IPS-20b (cell line): ENCODE measurements around the gene C2orf42.
"Not testable (repeated sequence)": the region's sequence is repeated elsewhere in the genome, so short reads cannot be mapped to it uniquely, and the experiment has no call there.

Experiments
- H3K27ac ChIP-seq: one replicate; pipeline ENCODE4 v1.5.1; 2013; ENCODE audit warnings: low read length
- H3K27me3 ChIP-seq: 2 replicates; pipeline ENCODE4 v1.6.1; 2013; ENCODE audit warnings: mild to moderate bottlenecking, low read length, inconsistent platforms; ENCODE audit not compliant: insufficient read depth
- H3K36me3 ChIP-seq: 2 replicates; pipeline ENCODE4 v1.6.1; 2013; ENCODE audit warnings: low read depth, mild to moderate bottlenecking, inconsistent platforms, low read length, moderate library complexity; ENCODE audit not compliant: insufficient read depth
- H3K4me1 ChIP-seq: 2 replicates; pipeline ENCODE4 v1.6.1; 2013; ENCODE audit warnings: mild to moderate bottlenecking, control low read depth, inconsistent platforms, low read length, moderate library complexity; ENCODE audit not compliant: insufficient read depth
- H3K4me3 ChIP-seq: 2 replicates; pipeline ENCODE4 v1.5.1; 2013; ENCODE audit warnings: mild to moderate bottlenecking, low read length, inconsistent platforms
- H3K9ac ChIP-seq: 2 replicates; pipeline ENCODE4 v1.6.1; 2013; ENCODE audit warnings: low read depth, mild to moderate bottlenecking, inconsistent platforms, low read length, moderate library complexity
- H3K9me3 ChIP-seq: 2 replicates; pipeline ENCODE4 v1.6.1; 2013; ENCODE audit warnings: mild to moderate bottlenecking, low read depth, low read length, inconsistent platforms; ENCODE audit not compliant: insufficient read depth

Gene C2orf42

DNA sequence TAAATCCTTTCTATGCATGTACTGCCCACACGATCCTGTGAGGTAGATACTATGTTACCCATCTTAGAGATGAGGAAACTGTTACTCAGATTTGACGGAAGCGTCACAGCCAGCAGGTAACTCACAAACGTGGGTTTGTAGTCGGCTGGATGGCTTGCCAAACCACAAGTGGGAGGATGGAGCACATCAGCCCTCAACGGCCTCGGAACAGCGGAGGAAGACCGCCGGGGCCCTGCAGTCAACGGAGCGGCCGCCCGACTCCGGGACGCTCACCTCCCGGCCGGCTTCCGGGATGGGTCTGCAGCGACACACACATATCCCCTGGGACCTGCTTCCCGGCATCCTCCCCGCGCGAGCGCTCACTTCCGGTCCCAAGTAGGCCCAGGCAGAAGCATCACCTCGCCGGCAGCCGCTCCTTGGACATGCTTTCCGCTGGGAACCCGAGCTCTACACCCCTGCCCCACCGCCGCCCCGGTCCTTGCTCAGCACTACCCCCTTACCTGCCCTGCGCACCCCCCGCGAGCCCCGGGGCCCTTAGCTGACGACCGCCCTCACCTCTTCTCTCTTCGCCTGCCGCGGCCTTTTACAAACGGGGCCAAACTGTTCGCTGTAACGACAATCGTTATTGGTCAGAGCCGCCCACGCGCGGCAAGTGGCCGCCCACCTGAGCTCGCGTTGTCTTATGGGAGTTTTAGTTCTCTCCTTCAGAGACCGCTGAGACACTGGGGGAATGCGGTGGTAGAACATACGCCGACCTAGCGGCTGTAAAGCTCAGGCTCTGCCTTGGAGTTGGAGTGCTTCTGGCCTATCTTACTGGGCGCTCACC, at the start of gene C2orf42:
C2orf42 (minus strand) TSS at position 602 of the 826 bp plus-strand sequence. CDS start 9,034 bp downstream, outside the sequence.
- H3K9ac ChIP-seq, result peak within 1 kb of the TSS; percentile 98
- H3K36me3 ChIP-seq, result no peaks in the 10 kb centered on the region
- no peaks in the 10 kb centered on the region for H3K9me3 ChIP-seq
- H3K4me3 ChIP-seq, result peak within 1 kb of the TSS; percentile 100
- H3K27me3 ChIP-seq, result no peaks in the 10 kb centered on the region
- H3K4me1 ChIP-seq, result no peaks in the 10 kb centered on the region; the same call in 1 of the 2 replicates
- H3K27ac ChIP-seq, result peak within 1 kb of the TSS; percentile 67

- Histone ChIP-seq H3K4me3 (no peak overlapping the region), H3K36me3 (peaks cover 50% of the 10 kb centered on the region)
Observed at GRCh38 chr2:70240599-70240998, 49.8 kb upstream of the C2orf42 start.

DNA sequence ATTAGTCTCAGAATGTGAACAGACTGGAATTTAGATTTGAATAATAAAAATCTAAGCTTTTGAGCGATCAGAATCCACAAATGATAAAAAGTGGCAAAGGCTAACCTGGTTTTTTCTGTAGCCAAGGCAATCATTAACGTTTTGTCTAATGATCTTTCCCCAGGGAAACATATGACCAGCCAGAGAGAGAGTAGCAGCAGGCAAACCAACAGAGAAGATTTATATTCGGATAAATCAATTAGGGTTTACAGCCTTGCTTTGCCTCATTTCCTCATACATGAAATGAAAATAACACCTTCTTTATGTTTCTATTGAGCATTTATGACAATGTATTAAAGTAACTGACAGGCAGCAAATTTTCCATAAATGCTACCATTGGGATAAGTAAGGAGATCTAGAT, 43.1 kb upstream of the C2orf42 start:
- peaks cover 84% of the 10 kb centered on the region for H3K36me3 ChIP-seq
- no peak overlapping the region for H3K4me3 ChIP-seq
- no peaks in the 10 kb centered on the region for H3K27me3 ChIP-seq
- H3K9ac ChIP-seq, result no peak overlapping the region
- H3K27ac ChIP-seq, result no peak overlapping the region
- H3K9me3 ChIP-seq, result no peaks in the 10 kb centered on the region
- H3K4me1 ChIP-seq, result no peaks in the 10 kb centered on the region

More at GRCh38 chr2:70240599-70240998, 49.8 kb upstream of the C2orf42 start:
- Histone ChIP-seq H3K27me3 (no peaks in the 10 kb centered on the region), H3K4me1 (peaks cover 7% of the 10 kb centered on the region; the same call in 1 of the 2 replicates), H3K27ac (no peak overlapping the region), H3K9ac (no peak overlapping the region), H3K9me3 (no peaks in the 10 kb centered on the region)

DNA sequence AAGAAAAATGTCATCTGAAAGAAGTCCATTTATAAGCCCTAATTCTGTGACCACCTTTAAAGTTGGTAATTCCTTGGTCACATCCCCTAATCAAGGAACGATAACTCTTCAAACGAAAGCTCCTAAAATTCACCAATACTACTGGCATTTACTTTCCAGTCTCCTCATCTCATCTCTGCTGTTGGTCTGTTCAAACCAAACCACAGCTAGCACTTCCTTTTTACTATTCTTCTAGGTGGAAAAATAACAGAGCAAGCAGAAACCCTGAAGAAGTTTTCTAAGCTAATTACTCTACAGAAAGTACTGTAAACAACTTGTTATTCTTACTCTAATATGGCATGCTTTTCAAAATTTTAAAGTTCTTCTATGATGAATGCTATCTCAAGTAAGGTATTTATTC, 36.0 kb upstream of the C2orf42 start:
- Histone ChIP-seq H3K27ac (no peak overlapping the region), H3K36me3 (peaks cover 100% of the 10 kb centered on the region), H3K4me3 (no peak overlapping the region), H3K9ac (no peak overlapping the region), H3K27me3 (no peaks in the 10 kb centered on the region), H3K9me3 (no peaks in the 10 kb centered on the region), H3K4me1 (no peaks in the 10 kb centered on the region)

DNA sequence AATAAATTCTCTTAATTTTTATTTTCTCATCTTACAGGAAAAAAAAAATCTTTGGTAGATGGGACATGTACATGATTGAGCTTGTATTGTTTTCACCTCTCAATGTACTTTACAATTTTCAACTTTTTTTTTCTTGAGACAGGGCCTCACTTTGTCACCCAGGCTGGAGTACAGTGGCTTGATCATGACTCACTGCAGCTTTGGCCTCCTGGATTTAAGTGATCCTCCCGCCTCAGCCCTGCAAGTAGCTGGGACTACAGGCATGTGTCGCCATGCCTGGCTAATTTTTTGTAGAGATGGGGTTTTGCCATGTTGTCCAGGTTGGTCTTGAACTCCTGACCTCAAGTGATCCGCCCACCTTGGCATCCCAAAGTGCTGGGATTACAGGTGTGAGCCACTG, 32.5 kb upstream of the C2orf42 start:
- not testable (repeated sequence) for H3K27ac ChIP-seq
- H3K36me3 ChIP-seq, result peaks cover 99% of the 10 kb centered on the region

DNA sequence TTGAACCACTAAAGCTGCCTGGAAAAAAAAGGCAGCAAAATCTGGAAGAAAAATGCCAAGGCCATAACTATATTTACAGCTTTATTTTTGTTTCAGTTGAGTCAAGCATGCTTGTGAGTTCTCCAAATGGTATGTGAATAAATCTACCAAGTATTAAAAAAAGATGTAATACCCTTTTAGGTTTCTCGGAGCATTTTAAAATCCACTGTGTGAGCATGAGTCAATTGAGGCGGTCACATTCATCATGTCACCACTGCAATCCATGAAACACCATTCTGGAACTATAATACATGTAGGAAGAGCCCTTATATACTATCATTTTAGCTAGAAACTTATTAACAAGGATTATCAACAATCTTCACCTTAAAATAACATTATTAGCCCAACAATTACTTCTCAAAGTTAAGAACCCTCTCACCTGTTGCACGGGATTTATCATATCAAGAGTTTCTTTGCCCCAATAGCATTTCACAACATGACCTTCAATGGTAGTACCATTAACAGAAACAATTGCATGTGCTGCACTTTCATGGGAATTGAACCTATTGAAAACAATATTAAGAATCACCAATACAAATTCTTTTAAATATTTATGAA, 24.2 kb upstream of the C2orf42 start:
- Histone ChIP-seq H3K4me3 (no peak overlapping the region), H3K4me1 (no peaks in the 10 kb centered on the region), H3K9ac (no peak overlapping the region), H3K36me3 (peaks cover 96% of the 10 kb centered on the region), H3K27me3 (no peaks in the 10 kb centered on the region), H3K9me3 (no peaks in the 10 kb centered on the region), H3K27ac (no peak overlapping the region)

More for the DNA sequence above, 32.5 kb upstream of the C2orf42 start:
- H3K4me3 ChIP-seq, H3K27me3 ChIP-seq, H3K9ac ChIP-seq, H3K4me1 ChIP-seq, H3K9me3 ChIP-seq: not testable (repeated sequence)

DNA sequence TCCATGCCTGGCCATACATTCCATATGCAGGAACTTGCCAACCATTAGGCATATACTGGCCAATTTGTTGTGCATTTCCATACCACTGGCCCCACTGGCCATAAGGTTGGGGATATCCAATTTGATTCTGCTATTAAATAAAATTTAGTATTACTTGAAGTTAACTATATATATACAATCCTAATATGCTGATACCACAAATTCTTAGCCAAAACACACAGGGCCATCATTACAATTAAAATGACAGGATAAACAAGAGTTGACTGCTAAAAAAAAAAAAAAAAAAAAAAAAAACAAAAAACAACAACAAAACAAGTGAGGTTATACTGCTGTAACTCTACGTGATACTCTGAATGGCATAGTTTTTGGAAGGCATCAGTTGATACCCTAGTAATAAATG, 23.5 kb upstream of the C2orf42 start:
- no peaks in the 10 kb centered on the region for H3K9me3 ChIP-seq
- no peak overlapping the region for H3K4me3 ChIP-seq
- H3K9ac ChIP-seq, result no peak overlapping the region
- H3K27ac ChIP-seq, result no peak overlapping the region
- H3K27me3 ChIP-seq, result no peaks in the 10 kb centered on the region
- H3K36me3 ChIP-seq, result peaks cover 96% of the 10 kb centered on the region
- H3K4me1 ChIP-seq, result no peaks in the 10 kb centered on the region

- Histone ChIP-seq H3K4me3 (no peak overlapping the region), H3K4me1 (no peaks in the 10 kb centered on the region), H3K36me3 (peaks cover 79% of the 10 kb centered on the region), H3K27ac (no peak overlapping the region), H3K9me3 (no peaks in the 10 kb centered on the region), H3K27me3 (no peaks in the 10 kb centered on the region), H3K9ac (no peak overlapping the region)
Observed at GRCh38 chr2:70212298-70212932, 21.6 kb upstream of the C2orf42 start.

DNA sequence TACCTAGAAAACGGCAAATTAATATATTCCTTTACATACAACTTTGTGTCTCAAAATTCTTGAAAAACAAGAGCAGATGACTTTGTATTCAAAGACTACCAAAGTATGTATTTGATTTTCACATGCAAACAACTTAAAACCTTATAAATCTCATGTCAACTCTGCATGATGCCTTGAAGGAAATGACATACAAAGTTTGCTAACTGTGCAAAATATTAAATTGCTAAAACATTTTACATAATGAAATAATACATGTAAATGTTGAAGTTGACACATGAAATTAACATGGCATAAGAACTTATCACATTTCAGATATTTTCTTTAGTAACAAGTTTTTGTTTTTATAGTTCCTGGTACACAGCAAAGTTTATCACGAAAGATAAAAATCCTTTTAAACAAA, 20.8 kb upstream of the C2orf42 start:
- Histone ChIP-seq H3K36me3 (peaks cover 75% of the 10 kb centered on the region), H3K27me3 (no peaks in the 10 kb centered on the region), H3K4me3 (no peak overlapping the region), H3K9me3 (no peaks in the 10 kb centered on the region), H3K27ac (no peak overlapping the region), H3K4me1 (no peaks in the 10 kb centered on the region), H3K9ac (no peak overlapping the region)

GRCh38 chr2:70204452-70204851, 13.6 kb upstream of the C2orf42 start:
- H3K9me3 ChIP-seq, result no peaks in the 10 kb centered on the region
- peaks cover 3% of the 10 kb centered on the region for H3K36me3 ChIP-seq
- H3K9ac ChIP-seq, result no peak overlapping the region
- no peaks in the 10 kb centered on the region for H3K4me1 ChIP-seq
- no peaks in the 10 kb centered on the region for H3K27me3 ChIP-seq
- H3K4me3 ChIP-seq, result no peak overlapping the region
- no peak overlapping the region for H3K27ac ChIP-seq

GRCh38 chr2:70203086-70203485, 12.3 kb upstream of the C2orf42 start:
- H3K4me1 ChIP-seq, result no peaks in the 10 kb centered on the region
- no peaks in the 10 kb centered on the region for H3K36me3 ChIP-seq
- no peaks in the 10 kb centered on the region for H3K9me3 ChIP-seq
- no peak overlapping the region for H3K4me3 ChIP-seq
- no peak overlapping the region for H3K27ac ChIP-seq
- H3K9ac ChIP-seq, result no peak overlapping the region
- no peaks in the 10 kb centered on the region for H3K27me3 ChIP-seq
